HG03571 (cell line): ENCODE results near the gene UTP18.
A peak's percentile ranks its signal among the peaks of the same experiment; 100 is the strongest.
"Not testable (repeated sequence)": the region's sequence is repeated elsewhere in the genome, so short reads cannot be mapped to it uniquely, and the experiment has no call there.

Experiments
- ATAC-seq: cut with Tn5 transposase; IDR thresholded peaks from one replicate; pipeline ENCODE4 v1.9.1; 2021; ENCODE audit not compliant: unreplicated experiment

The UTP18 gene

DNA sequence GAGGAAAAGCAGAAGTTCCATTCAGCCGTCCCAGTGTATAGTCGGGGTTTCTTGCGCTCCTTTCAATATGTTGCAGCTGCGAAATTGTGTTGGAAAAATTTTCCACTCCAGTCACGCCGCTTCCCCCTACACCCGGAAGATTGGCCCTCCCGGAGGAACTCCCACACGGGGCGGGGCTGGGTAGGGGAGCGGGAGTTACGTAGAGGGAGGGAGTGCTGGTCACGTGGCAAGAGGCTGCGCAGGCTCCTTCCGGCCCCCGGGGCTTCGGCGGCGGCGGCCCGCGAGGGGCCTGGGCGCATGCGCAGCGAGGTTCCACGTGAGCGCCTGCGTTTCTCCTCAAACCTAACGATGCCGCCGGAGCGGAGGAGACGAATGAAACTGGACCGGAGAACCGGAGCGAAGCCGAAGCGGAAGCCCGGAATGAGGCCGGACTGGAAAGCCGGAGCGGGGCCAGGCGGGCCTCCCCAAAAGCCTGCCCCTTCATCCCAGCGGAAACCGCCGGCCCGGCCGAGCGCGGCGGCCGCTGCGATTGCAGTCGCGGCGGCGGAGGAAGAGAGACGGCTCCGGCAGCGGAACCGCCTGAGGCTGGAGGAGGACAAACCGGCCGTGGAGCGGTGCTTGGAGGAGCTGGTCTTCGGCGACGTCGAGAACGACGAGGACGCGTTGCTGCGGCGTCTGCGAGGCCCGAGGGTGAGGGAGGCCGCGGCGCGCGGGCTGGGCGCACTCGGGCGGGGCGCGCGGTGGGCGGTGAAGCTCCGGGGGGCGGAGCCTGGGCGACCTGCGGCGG is at the start of gene UTP18:
Gene UTP18, plus strand, starts transcription at position 310 of the 787 bp plus-strand sequence. Its CDS starts 39 bp downstream, at position 349.
- ATAC-seq: peak; percentile 73

DNA sequence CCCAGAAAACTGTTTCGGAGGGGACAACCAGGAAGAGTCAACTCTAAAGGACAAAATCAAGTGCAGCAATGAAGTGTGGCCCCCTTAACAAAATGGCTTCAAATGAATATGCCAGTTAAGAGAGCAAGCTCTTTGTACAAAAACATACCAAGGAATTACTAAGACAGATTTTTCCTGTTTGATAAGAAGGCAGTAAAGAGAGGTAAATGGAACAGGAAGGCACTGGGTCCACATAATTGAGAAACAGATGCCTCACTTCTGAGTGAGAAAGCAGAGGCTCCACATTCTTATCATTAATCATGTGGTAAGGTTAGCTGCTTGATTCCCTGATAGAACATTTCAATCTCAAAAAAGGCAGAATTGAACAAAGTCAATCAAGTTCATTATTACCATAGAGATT is 45.4 kb upstream of the UTP18 start:
- no peak for ATAC-seq

DNA sequence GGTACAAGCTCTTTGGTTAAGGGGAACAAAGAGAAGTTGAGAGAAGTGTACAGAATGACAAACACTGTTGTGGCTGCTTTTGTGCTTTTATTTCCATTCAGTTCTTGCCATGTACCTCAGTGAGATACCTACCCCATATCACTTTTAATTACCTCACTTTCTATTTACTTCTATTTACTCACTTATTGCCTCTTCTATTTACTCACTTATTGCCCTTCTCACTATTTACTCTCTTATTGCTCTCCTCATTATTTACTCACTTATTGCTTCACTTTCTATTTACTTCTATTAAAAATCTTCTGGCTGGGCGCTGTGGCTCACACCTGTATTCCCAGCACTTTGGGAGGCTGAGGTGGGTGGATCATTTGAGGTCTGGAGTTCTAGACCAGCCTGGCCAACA is 42.4 kb upstream of the UTP18 start:
- no peak for ATAC-seq

DNA sequence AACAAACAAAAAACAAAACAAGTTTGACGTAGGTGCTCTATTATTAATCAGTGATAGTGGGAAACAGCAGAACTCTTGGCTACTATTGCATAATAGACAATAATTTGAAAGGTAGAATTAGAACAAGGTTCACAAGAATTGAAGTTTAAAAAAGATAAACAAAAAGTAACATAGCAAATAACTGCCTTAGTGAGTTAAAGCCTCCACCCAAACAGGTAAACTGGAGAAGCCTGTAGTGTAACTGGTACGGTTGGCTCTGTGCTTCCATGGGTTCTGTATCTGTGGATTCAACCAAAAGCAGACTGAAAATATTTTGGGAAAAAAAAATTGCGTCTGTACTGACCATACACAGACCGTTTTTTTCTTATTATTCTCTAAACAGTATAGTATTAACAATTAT is 39.0 kb upstream of the UTP18 start:
- ATAC-seq: no peak

DNA sequence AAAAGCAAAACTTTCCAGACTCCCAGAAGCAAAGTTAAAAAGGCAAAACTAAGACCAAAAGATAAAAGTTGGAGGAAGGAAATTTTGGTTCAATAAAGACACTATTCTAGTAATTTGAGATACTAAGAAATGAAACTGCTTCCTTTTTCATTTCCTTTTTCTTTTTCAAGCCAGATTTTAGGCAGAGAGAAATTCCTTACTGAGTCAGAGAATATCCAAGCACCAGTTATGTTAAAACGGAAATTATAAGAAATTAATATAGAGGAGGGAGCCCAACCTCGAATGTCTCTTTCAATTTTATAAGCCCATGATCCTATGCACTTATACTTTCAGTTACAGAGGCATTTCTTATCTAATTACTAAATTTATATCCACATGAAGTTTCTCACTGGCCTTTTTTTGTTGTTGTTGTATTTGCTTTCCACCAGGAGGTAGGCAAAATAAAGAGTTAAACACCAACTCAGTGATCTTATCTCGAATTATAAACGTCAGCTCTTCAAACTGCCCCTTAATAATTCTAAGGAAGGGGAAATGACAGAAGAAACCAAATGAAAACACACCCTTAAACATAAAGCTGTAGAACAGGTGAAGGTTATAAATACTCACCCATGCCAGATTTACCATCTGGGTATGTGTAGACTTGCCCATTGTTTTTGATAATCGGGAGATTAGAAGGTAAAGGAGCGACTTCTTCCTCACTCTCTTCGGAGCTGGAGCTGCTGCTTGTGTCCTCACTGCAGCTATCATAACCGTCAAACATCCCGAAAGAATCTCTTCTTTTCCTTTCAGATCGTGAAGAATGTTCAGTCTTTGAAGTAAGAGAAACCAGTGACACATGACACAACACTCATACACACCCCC is 35.7 kb upstream of the UTP18 start:
- ATAC-seq: no peak

DNA sequence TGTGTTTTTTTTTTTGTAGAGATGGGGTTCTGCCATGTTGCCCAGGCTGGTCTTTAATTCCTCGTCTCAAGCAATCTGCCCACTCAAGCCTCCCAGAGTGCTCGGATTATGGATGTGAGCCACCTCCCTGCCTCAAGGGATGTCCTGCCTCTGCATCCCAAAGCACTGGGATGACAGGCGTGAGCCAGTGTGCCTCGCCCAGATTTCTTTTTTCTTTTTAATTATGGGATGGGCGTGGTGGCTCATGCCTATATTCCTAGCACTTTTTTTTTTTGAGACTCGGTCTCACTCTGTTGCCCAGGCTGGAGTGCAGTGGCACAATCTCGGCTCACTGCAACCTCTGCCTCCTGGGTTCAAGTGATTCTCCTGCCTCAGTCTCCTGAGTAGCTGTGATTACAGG is 34.8 kb upstream of the UTP18 start:
- ATAC-seq: not testable (repeated sequence)

DNA sequence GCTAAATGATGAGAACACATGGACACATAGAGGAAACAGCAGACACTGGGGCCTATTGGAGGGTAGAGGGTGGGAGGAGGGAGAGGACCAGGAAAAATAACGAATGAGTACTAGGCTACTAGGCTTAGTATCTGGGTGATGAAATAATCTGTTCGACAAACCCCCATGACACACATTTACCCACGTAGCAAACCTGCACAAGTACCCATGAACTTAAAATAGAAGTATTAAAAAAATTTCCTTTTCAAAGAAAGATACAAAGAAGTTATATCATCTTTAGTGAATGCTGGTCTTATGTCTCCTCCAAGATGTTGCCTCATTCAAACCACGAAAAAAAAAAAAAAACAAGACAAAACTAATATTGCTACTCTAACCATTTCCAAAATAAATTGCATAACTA is 32.2 kb upstream of the UTP18 start:
- ATAC-seq: no peak

DNA sequence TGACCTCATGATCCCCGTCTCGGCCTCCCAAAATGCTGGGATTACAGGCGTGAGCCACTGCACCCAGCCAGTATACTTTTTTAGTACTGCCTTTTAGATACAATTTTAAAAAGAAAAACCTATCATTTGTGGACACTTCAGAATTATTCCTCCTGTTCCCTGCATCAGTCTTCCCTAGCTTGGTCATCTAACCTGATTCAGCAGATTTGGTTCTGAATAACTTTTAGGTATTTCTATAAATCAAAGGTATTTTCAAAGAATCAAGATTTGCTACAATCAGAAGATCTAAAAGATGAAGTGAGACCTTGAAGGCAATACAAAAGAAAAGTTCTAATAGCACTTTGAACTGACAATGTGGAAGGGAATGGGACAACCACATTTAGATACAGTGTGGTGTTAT is 30.5 kb upstream of the UTP18 start:
- ATAC-seq: no peak

DNA sequence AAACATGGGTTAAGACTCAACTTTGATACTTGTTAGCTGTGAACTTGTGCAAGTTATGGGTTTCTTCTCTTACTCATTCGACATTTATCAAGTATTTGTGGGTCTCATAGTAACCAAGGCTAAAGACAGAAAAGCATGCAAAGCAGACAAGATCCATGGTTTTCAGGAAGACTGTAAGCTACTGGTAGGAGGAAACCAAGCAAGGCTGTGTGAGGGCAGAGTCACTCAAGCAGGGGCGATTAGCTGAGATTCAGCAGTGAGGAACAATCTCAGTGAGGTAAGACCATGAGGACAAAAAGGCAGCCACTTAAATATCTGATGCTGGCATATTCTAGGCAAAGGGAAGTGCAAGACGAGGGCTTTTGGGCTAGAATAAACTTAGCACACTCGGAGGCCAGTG is 30.0 kb upstream of the UTP18 start:
- no peak for ATAC-seq

DNA sequence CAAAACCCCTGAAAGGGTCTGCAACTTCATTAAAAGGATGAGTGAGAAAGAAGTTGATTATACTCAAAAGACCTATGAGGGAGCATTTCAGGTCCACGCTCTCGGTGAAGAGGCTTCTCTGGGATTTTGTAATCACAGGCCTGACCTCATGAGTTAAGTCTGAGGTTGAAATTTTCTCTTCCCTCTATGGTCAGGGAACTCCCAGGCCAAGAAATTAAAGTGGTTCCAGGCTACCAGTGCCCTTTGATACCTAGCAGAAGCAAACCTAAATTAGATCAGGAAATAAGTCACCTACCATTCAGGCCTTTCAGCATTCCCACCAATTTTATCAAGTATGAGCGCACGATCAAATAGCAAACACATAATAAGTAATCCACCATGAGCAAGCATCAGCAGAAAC is 28.3 kb upstream of the UTP18 start:
- no peak for ATAC-seq

DNA sequence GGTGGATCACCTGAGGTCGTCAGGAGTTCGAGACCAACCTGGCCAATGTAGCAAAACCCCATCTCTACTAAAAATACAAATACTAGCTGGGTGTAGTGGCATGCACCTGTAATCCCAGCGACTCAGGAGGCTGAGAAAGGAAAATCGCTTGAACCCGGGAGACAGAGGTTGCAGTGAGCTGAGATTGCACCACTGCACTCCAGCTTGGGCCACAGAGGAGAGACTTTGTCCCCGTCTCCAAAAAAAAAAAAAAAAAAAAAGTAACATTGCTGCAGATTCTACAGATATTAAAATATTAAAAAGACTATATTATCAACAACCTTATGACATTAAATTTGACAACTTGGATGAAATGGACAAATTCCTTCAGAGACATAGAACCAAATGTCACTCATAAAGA is 26.2 kb upstream of the UTP18 start:
- no peak for ATAC-seq

DNA sequence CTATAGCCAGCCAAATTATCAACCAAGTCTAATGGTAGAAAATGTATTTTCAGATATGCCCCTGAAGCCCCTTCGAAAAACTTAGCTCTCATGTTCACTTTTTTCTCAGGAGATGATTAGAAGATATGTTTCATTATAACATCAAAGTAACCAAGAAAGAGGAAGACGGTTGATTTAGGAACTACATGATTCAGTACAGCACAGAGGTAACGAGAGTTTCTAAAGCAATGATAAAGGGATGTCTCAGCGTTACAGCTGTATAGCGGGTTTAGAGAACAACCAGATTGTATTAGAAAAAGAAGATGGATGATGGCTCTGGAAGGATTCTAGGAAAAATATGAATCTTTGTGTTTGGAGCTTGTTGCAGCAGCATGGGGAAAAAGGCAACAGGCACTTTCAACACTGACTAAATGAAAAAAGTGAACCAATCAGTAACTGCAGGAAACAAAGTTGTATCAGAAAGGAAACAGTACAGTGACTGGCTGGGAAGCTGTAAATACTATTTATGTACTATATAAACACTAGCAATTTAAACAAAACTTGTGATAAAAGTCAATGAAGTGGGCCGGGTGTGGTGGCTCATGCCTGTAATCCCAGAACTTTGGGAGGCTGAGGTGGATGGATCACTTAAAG is 22.0 kb upstream of the UTP18 start:
- ATAC-seq: peak; percentile 82

DNA sequence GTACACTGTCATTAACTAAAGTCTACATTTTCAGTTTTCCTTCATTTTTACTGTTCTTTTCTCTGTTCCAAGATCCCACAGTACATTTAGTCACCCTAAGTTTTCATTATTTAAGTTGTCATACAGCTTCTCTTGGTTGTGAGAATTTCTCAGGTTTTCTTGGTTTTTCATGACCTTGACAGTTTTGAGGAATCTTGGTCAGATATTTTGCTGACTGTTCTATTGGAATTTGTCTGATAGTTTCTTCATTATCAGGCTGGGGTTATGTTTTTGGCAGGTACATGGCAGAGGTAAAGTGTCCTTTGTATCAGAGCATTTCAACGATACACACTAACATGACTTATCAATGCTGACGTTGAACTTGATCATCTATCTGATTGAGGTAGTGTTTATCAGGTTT is 20.1 kb upstream of the UTP18 start:
- ATAC-seq: no peak

DNA sequence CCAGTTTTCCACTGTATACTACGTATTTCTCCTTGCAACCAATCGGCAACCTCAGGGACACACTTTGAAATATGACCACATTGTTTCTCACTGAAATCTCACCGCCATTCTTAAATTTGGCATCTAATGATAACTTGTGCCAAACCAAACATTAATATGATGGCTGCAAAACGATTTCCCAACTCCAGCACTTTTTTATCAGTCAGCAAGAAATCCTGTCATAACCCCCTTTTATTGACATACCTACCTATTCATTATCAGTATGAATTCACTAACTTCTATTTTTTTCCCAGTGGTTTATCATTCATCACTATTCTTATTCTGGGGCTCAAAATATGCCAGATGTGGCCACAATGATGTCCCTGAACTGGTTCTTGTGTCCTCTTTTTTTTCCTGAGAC is 16.3 kb upstream of the UTP18 start:
- no peak for ATAC-seq

DNA sequence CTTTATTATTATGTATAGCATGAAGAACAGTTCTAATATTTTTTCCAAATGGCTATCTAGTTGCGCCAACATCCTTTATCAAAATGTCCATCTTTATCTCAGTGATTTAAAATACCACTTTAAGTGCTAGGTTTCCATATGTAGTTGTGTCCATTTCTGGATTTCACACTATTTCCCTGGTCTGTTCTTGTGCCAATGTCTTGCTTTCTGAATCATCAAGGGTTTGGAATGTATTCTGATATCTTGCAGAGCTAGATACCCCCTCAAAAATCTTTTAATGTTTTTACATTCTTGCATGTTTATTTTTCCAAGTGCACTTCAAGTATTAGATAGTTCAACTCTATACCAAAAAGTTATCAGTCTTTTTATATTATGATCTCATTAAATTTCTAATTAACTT is 14.8 kb upstream of the UTP18 start:
- no peak for ATAC-seq

DNA sequence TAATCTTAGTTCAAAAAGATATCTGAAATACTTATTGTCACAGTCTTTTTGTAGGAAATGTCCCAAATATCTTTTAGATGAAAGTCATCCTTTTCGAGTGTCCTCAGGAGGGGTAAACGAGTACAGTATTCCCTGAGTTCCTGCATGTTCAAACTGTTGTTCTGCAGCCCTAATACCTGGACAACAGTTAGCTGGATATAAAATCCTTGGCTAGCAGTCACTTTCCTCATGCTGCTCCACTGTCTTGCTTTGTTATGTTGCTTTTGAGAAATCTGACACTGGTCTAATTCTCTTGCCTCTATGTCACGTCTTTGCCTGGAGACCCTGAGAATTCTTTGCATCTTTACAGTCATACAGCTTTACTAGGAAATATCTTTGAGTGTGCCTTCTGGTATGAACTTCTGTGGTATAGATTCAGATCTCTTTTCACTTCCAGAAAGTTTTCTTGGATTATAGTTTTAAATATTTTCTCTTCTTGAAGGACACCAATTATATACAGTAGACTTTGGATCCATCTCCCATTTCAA is 10.0 kb upstream of the UTP18 start:
- ATAC-seq: no peak

DNA sequence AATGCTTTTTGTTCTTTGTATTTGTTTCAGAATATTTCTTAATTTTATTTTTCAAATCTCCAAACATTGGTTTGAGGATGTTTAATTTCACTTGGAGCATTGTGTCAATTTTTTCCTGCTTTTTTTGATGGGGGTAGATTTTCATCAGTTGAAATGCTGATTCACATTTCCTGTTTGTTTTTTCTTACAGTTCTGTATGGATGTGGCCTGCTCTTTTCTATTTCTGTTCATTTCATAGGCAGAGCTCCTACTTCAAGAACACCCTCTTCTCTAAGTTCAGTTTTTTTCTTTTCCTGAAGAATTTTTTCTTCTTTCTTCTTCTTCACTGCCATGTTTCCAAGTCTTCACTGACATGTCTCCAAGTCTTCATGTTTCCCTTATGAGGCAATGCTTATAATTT is 9.3 kb upstream of the UTP18 start:
- ATAC-seq: no peak

DNA sequence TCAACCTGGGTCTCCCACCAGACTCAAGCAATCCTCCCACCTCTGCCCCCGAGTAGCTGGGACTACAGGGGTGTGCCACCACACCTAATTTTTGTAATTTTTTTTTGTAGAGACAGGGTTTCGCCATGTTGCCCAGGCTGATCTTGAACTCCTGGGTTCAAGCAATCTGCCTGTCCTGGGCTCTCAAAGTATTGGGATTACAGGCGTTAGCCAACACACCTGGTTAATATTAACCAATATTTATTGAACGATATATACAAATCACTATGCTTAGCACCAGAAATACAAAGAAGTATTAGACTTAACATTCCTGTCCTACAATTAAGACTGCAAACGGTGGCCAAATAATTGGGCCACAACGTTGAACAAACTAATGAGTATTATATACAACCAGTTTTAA is 4.7 kb upstream of the UTP18 start:
- no peak for ATAC-seq

DNA sequence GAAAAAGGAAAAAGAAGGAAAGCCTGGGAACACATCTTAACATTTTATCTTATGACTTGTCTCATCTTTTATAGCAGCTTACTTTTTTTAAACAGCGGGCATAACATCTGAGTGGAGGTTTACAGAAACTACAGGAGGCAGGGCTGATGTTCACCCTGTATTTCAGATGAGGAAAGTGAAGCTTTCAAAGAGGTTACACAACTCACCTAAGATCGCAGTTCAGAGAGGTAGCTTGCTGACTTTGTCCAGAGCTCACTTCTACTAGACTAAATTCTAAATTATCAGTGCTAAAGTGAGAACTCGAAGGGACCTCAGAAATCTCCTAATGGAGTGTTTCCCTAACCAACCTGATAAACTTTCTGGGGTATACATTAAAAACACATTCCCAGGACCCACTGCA is 4.2 kb upstream of the UTP18 start:
- ATAC-seq: no peak

DNA sequence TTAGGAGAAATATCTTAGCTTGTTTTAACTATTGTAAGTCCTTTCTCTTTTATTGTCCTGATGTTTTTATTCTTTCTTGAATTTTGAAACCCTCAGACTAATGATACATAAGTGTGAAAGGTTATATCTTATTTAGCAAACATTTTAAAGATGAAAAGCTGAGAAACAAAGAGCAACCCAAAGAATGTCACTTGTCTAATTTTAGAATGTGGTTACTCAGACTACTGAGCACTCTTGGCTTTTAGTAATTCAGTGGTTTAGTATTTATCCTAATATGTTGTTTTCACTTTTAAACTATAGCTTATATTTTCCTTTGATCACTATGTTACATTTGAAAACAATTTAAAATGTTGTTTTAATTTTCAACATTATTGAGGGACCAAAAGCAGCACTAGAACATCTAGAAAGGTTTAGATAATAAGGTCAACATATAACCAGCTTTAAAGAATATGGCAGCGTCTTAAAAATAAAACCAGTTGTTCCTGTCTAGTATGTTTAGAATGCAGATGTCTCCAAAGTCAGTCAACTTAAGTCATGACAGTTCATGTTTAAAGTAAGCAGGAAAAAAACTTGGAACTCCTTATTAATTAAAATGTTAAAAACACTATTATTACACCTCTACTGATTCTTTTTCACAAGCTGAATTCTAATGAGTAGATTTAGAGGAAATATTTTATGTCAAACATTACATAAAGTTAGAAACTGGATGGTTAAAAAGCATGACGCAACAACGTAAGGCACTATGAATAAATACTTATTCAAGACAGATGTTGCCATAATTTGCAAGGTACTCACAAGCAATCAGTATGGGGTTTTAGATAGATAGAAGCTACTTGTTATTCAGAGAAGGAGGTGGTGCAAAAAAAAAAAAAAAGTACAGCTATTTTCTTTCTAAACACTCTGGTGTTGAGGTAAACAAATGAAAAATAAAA is 2.9 kb upstream of the UTP18 start:
- no peak for ATAC-seq
